CMK (cell line): Measurements from ENCODE around the gene C10orf143.
"Not testable (repeated sequence)": the region's sequence is repeated elsewhere in the genome, so short reads cannot be mapped to it uniquely, and the experiment has no call there.

Source experiments
- DNase-seq: peaks from one replicate; pipeline ENCODE4 v3.0.0-alpha.2; 2010; ENCODE audit warnings: low read depth

C10orf143 gene

DNA sequence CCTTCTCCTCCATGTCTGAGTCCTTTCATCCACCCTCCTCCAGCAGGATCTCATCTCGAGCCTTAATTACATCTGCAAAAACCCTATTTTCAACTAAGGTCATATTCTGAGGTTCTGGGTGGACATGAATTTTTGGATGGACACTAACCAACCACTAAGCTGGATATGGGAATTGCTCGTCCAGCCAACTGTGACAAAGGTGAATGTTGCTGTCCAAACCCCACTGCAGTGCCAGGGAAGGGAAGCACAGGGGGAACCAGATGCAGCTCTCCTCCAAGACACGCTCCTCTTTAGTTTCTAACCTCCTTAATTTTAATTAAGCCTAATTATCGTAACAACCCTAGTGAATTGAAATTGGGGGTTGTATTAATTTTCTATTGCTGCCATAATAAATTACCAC lies 81.4 kb downstream of the C10orf143 start:
- no peak for DNase-seq

DNA sequence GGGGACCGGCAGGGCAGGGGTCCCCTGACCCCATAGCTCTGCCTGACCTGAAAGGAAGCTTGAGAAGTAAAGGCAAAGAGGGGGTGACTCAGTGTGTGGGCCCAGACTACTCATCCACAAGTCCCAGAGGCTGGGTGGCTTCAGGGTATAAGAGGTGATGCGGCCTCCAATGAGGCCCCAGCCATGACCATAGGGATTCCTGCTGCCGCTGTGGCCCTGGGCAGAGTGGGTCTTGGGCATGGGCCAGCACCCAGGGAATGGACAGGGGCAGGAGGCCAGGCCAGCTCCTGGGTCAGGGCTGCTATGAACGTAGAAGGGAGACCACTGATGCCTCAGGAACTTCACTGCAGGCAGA lies 82.2 kb downstream of the C10orf143 start:
- DNase-seq, result no peak

DNA sequence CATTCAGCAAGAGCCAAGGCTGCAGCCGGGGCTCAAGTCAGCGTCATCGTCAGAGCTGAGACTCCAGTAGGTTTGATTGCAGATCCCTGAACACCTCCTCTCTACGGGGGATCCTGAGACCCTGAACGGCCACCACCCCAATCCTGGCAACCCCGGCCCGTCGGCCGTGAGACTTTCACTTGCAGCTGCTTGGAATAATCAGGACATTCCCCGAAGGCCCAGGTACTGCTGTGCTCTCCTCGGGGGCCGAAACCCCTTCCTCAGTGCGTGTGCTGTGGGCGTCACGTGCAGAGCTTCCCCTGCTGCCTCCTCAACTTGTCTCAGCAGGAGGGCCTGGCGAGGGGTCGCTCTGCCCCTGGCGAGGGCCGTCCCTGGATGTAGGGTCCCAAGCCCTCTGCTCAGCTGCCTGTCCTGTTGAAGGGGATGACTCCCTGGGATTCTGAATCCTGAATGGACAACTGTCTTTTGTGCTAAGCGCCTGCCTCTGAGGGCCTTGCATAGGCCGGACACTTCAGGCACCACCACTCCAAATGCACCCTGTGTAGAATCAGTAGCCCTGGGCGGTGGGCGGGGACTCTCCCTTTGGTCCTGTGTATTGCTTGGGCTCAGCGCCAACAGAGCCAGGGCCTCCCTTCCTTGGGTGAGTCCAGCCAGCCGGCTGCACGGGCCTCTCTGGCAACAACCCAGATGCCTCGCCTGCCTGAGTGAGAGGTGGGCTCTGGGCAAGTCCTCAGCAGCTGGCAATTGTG lies 82.7 kb downstream of the C10orf143 start:
- no peak for DNase-seq

DNA sequence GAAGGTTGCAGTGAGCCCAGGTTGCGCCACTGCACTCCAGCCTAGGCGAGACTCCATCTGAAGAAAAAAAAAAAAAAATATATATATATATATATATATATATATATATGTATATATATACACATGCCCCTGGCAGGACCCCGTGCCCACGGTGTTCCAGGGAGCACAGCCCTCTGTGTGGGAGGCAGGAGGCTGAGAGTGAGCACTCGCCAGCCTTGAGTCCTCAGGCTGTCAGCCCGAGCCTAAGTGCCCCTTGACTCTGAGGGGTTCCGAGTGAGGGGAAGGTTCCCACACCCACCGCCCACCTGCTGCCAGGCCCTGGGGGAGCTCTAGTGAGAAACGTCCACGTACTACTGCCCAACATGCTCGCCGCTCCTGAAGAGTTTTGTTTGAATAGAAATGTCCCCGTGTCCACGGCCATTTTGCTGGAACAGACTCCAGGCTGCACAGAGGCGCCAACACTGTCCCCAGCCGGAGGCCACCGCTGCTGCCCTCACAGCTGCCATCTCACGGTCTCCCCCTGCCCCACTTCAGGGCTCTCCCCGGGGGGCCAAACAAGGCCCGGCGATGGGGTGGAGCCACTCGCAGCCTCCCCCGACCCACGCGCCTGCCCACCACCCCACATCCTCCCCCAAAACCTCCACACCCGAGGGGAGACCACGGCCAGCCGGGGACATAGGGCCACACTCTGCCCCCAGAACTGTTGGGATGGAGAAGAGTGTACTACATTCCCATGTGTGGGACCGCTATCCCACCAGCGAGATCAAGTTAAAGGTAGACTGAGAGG lies 83.8 kb downstream of the C10orf143 start:
- no peak for DNase-seq

DNA sequence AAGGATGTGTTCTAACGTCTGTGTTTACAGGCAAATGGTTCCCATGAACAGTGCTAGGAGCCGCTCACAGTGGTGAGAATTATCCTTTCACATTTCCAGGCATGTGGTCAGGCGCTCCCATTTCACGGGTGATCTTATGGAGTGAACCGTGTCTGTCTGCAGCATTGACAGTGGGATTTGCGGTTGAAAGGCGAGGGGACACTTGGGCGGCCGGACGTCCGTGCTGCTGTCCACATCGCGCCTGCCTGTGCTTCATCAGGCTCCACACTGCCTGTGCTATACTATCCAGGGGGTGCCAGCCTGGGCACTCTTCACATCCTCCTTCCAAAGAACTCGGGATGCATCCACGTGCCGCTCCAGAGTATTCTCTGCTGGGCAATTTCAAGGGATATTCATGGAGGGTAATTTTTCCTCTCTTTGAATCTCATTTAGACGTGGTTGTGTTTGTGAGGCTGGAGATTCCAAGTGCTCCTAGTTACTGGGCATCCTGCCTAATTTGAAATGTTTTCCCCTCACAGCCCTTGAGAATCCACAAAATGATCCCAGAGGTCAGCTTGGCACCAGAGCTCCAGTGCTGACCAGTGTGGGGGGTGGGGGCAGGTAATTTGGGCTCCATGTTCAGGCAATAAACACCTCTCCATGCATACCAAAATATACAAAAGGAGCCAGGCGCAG lies 84.7 kb downstream of the C10orf143 start:
- DNase-seq, result no peak

DNA sequence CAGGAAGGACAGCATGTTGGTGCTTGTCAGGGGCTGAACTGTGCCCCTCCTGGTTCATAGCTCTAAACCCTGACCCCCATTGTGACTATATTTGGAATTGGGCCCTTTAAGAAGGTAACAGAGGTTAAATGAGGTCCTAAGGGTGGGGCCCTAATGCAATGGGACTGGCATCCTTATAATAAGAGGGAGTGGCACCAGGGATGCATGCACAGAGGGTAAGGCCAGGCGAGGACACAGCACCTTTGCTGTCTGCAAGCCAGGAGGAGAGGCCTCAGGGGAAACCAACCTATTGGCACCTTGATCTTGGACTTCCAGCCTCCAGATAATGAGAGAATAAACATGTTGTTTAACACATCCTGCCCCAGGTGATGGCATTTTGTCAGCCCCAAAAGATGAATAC lies 85.3 kb downstream of the C10orf143 start:
- DNase-seq, result no peak

DNA sequence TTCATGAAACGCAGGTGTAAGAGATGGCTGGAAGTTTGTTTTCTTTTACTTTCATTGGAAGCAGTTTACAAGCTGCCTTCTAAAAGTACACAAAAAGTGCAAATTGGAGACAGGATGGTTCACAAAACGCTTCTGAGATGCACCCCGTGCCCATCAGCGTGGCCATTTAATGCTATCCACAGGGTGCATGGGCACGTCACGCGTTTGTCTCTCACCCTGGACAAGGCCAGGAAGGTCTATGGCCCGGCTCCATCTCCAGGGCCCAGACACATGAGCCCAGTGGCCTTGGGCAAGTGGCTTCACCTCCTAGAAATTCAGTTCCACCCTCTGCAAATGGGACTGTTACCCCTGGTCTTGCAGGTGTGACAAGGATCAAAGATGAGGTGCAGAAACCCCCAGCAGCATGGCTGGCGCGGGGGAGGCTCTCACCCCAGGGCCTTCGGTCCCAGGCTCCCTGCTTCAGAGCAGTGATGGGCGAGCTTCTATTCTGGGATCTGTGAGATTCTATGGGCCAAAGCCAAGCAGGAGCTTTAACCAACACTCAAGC lies 85.8 kb downstream of the C10orf143 start:
- DNase-seq, result no peak

DNA sequence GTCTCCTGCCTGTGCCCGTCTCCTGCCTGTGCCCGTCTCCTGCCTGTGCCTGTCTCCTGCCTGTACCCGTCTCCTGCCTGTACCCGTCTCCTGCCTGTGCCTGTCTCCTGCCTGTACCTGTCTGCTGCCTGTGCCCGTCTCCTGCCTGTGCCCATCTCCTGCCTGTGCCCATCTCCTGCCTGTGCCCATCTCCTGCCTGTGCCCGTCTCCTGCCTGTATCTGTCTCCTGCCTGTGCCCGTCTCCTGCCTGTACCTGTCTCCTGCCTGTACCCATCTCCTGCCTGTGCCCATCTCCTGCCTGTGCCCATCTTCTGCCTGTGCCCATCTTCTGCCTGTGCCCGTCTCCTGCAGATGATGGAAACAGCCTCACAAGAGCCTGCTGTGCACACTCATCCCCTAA lies 86.3 kb downstream of the C10orf143 start:
- not testable (repeated sequence) for DNase-seq

DNA sequence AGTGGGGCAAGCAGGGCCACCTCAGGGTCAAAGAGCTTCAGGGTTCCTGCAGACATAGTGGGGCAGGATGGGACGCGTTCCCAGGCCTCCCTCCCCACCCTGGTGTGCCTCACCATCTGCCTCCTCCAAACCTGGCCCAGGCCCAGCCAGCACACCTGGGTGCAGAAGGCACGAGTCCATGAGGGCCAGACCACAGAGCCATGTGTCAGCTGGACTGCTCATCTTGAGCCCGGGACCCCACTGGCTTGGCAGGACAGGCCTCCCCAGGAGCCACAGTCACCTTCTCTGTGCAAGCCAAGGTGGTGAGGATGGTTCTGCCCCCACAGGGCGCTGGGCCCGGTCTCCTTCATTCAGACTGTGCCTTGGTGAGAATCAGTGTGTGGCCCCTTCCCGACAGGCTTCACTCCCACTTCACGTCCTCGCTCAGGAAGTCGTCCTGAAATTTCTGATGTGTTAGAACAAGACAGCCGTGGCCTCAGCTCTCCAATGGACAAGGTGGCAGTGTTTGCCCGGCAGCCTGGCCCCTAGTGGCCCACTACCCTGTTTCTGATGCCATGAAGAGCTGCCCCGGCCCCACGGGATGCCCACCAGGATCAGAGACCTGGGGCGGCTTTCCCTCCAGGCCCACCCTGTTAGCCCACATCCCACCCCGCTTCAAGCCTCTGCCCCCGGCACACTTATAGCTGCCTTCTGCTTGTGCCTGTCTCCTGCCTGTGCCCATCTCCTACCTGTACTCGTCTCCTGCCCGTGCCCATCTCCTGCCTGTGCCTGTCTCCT lies 87.0 kb downstream of the C10orf143 start:
- no peak for DNase-seq

DNA sequence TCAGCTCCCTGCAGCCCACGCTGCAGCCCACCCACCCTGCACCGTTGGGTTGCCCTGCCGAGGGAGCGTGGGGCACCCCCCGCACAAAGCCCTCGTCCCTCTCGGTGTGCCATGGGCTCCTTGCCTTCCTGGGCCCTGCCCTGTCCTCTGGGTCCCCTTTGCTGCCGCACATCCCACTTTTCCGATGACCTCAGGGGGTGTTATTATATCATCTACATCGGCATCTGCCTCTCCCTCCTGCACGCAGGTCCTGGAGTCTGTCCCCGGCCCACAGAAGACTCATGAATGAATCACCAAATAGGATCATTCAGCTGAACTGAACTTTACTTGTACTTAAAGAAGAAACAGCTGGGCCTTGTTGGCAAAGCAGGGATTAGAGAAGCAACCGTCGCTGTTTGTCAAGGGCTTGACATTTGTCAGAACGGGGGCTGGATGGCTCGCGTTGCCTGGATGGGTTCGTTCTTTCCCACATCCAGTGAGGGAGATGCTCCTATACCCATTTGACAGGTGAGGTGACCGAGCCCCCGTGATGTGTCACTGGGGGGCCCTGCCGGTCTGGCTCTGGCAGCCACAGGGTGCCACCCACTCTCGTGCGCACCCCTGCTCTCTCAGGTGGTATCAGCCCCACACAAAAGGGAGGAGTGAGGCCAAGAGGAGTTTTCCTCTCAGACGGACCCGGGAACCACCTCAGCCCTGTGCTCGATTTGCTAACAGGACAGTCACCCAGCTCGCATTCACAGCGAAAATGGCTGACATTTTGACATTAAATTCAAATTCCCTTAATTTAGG lies 87.9 kb downstream of the C10orf143 start:
- DNase-seq, result no peak

DNA sequence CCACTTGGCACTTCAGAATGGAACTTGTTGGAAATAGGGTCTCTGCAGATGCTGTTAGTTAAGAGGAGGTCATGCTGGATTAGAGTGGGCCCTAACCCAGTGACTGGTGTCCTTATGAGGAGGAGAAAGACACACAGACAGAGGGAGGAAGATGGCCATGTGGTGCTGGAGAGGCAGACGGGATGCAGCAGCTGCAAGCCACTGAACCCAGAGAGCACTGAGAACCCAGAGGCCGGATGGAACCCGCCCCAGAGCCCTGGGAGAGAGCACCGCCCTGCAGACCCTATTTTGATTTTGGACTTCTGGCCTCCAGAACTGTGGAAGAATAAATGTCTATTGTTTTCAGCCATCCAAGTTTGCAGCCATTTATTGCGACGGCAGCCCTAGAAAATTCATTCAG lies 88.5 kb downstream of the C10orf143 start:
- DNase-seq, result no peak

DNA sequence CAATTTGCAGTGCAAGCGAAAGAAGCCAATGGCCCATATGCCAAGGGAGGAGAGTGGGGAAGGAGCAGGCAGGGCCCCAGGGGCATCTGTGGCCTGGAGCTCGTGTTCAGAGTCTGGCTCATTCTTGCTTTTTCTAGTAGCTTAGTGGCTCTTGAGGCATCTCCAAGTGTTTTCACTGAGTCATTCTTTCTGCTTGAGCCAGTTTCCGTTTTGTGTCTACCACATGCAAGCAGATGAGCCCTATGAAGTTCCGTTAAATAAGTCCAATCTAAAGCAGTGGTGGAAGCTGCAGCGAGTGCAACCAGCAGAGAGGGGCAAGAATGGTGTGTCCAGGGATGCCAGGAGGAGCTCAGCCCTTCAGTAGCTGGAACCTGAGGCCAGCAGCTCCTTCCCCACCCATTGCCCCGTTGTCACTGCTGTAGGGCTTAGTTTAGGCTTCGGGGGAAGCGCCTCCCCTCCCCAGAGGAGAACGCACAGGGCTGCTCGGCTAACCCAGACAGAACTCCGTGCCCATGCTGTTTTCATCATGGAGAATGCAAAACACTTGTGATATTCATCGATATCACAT lies 89.2 kb downstream of the C10orf143 start:
- DNase-seq, result no peak

DNA sequence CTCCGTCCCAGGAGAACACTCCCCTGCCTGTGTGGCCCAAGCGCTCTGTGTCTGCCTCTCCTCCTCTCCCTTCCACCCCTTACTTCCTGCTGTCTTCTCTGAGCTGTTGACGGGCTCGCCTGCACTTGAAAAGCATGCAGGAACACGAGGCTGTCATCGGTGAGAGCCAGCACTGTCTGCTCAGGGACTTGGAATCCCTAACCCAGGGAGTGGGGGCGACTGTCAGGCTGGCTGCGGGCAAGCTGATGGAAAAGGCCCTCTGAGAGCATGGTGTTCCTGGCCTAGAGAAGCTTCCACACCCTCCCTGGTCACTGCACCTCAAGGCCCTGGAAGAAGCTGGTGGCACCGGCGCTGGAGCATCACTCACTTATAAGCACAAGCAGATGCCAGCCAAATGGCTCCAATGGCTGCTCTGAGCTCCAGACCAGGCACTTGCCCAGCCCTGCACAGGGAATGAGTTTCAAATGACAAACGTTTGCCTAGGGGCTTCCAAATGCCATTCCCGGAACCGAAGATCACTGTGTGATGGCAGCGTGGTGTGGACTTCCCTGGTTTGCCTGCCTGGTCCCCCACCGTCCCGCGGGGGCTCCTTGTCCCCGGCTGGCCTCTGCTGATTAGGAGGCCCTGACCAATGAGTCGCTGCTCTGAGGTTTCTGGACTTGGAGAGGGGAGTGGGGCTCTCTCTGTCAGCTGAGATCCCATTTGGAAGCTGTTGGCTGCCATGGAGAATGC lies 89.8 kb downstream of the C10orf143 start:
- DNase-seq, result no peak

DNA sequence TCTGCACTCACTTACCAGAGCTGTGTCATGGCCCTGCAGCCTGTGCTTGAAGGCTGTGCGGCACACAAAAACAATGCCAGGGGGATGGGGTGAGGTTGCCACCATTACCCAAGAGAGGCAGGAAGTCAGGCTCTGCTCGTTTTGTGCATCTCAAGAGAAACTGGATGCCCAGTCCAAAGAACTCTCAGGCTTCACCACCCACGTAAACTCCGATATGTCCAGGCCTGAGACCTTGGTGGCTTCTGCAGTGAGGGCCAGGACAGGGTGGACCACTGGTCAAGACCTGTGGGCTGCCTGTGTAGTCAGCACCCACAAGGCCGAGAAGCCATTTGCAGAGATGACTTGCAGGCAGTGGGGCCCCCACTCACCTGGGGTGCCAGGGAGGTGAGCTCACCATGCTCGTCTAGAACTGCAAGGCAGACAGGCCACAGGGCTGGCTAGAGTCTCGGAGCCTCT lies 91.9 kb downstream of the C10orf143 start:
- no peak for DNase-seq

DNA sequence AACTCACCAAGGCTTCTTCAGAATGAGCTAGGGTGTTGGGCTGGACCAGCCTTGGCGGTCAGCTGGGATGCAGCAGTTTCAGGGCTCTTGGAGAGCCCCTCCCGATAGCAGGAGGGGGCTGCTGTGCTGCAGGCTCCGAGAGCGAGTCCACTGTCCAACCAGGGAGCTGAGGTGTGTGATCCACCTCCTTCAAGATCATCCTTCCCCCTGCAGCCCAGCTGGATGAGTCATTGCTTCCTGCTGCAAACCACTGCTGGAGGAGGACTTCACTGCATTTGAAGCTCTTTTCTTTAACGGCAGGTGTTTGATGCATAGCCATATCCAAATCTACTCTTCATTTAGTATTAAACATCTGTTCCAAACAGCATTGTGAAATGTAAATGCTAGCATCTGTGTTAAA lies 92.4 kb downstream of the C10orf143 start:
- no peak for DNase-seq

DNA sequence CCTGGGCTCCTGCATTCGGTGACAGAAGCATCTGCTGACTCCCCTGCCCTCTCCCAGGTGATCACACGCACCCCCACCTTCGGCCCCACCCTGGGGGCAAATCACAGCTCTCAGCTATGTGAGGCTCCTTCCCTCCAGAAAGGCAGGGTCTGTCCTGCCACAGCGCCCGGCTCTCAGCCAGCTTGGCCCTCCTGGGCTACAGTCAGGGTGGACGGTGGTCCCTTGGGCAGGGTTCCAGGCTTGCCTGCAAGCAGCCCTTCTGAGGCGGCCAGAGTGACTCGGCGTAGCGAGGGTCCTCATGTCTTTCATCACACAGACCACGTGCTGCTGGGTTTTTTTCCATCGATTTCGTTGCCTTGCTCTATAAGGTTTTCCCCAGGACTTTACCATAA lies 93.0 kb downstream of the C10orf143 start:
- no peak for DNase-seq

DNA sequence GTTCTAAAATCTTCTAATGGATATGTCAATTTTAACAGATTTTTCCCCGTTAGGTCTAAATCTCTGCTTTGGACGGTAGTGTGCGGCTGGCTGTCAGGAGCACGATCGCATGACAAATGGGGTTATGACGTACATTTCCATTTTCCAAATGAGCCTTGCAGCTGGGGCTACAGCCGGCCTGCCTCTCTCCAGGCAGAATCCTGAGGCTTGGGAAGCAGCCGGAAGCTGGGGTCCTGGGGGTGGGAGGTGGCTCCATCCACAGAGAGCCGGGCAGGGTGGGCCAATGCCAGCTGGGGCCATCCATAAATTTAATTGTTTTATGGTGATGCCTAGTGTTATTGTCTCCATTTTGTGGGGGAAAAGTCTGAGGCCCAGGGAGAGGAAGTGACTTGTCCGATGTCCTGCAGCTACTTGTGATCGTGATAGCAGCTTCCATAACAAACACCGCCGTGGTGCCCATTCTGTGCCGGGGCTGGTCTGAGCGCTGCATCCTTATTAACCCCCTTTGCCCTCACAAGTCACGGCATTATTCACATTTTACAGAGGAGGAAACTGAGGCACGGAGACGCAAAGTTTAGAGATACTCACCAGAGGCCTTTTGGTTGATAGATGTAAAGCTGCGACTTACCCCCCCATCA lies 93.5 kb downstream of the C10orf143 start:
- DNase-seq, result no peak

DNA sequence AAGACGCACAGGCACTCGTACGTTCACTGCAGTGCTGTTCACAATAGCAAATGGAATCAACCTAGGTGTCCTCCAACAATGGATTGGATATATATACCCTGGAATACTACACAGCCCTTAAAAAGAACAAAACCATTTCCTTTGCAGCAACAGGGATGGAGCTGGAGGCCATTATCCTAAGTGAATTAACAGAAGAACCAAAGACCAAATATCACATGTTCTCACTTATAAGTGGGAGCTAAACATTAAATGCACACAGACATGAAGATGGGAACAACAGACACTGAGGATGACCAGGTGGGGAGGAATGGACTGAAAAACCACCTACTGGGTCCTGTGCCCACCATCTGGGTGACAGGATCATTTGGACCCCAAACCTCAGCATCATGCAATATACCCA lies 94.5 kb downstream of the C10orf143 start:
- no peak for DNase-seq

DNA sequence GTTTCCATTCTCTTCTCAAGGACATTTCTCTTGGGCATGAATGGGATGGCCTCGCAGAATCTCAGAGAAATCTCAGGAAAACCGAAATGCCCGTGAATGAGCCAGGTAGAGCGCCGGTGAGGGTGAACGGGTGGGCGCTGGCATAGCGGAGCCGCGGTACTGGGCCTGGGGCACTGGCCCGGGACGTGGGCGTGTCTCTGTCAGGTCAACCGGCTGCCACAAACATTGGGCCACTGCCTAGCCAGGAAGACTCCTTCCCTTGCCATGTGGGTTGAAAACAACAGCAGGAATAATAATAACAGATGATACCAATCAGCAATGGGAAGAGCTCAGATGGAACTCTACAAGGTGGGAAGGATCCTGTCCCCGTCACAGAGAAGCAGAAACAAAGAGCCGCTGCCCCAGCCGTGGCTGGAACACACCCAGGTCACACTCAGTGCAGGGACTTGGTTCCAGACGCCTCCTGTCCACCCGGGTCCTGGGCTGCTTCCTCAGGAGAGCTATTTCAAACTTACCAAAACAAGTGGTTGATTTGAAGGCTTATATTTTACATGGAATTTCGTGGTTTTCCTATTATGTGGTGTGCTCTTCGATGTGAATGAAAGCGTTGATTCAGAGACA lies 95.4 kb downstream of the C10orf143 start:
- no peak for DNase-seq
